Esophagus muscularis mucosa (tissue), 4 donors: ENCODE results near the gene RBM44.

Source experiments
- CTCF ChIP-seq, 3 experiments: fragments of 200-600 bp in 2 of 3; fragments of 450-650 bp in 1 of 3; sonication (generic) in 2 of 3; IDR thresholded peaks; one replicate each; pipeline ENCODE4 v1.5.1; 2017 to 2019; ENCODE audit warnings: antibody characterized with exemption in 3 of 3, mild to moderate bottlenecking in 2 of 3, moderate library complexity in 1 of 3
- EP300 ChIP-seq: sonication (generic); formaldehyde crosslinking; IDR thresholded peaks from one replicate; pipeline ENCODE4 v1.6.1; 2017; ENCODE audit warnings: antibody characterized with exemption
- POLR2A ChIP-seq: fragments of 450-650 bp; IDR thresholded peaks from one replicate; pipeline ENCODE4 v1.6.1; 2017; ENCODE audit warnings: antibody characterized with exemption, moderate library complexity, mild to moderate bottlenecking, low read depth

DNA sequence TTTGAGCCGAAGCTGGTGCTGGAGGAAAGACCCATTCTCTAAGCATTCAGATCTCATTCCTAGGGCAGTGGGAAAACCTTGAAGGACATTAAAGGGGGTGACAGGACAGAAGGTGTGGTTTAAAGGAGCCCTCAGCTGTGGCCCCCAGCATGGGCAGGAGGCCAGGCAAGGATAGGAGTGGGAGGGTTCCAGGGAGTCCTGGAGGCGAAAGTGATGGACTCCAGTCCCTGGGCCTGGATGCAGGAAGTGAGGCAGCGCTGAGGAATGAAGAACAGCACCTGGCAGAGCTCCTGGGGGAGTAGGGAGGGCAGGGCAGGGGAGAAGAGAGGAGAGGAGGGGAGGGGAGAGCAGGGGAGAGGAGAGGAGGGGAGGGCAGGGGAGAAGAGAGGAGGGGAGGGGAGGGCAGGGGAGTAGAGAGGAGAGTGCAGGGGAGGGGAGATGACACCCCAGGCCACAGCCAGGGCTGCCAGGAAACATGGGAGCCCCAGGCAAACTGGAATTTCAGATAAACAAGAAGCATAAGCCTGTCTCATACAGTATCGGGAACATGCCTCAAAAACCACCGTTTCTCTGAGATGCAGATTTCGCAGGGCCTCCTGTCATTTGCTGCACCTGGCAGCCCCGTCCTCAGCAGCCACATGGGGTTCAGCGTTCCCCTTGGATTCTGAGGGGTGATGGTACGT is 66.5 kb downstream of the RBM44 start:
- TF ChIP-seq POLR2A (no peak), EP300 (peak; percentile 45), CTCF (IDR thresholded peaks at IDR 0.05) (no peak)
